AG09319 (cell line): Measurements from ENCODE around the gene SLC14A1.

ENCODE experiments used
- DNase-seq: peaks from one replicate; pipeline ENCODE4 v3.0.0-alpha.2; 2010; ENCODE audit warnings: low read depth; ENCODE audit errors: extremely low read depth
- TF ChIP-seq, protein P1 (sequence below): IDR thresholded peaks from 2 replicates; pipeline ENCODE4 v1.5.1; 2011; ENCODE audit warnings: low read depth, mild to moderate bottlenecking, inconsistent platforms, low read length, moderate library complexity

The SLC14A1 gene

GRCh38 chr18:45783097-45784075 is 59.4 kb downstream of the SLC14A1 start:
- TF ChIP-seq, protein P1, sequence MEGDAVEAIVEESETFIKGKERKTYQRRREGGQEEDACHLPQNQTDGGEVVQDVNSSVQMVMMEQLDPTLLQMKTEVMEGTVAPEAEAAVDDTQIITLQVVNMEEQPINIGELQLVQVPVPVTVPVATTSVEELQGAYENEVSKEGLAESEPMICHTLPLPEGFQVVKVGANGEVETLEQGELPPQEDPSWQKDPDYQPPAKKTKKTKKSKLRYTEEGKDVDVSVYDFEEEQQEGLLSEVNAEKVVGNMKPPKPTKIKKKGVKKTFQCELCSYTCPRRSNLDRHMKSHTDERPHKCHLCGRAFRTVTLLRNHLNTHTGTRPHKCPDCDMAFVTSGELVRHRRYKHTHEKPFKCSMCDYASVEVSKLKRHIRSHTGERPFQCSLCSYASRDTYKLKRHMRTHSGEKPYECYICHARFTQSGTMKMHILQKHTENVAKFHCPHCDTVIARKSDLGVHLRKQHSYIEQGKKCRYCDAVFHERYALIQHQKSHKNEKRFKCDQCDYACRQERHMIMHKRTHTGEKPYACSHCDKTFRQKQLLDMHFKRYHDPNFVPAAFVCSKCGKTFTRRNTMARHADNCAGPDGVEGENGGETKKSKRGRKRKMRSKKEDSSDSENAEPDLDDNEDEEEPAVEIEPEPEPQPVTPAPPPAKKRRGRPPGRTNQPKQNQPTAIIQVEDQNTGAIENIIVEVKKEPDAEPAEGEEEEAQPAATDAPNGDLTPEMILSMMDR: no peak
- DNase-seq: no peak

DNA sequence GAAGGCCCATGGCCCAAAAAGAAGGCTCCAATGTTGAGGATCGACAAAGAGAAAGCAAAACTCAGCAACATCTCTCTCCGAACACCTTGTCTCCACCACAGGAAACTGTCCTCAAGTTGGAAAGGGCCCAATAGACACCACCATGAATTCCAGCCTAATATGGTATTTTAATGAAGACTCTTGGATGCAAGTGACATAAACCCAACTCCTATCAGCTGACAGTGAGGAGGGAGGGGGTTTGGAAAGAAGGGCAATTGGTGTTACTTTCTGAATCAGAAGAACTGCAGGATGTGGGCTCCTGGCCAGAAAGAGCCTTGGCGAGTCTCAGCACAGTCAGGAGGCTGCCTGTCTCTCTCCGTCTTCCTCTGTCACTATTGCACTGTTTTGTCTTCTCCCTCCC is 61.2 kb downstream of the SLC14A1 start:
- TF ChIP-seq, protein P1: no peak
- no peak for DNase-seq

DNA sequence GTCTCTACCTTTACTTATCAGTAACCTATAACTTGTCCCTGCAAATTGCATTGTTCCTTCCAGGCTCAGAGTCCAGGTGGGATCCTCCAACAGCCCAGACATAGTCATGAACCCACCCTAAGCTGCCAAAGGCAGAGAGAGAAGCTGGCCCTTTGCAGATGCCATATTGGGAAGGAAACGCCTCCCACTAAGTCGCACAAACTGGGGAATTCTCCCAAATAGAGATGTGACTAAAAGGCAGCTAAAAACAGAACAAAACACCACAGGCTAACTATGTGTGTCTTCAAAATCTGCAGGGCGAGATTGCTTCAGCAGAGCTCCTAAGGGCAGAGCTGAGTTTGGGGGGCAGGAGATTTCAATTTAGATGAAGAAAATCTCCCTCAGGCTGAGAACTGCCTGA is 63.0 kb downstream of the SLC14A1 start:
- no peak for DNase-seq
- TF ChIP-seq, protein P1: no peak

DNA sequence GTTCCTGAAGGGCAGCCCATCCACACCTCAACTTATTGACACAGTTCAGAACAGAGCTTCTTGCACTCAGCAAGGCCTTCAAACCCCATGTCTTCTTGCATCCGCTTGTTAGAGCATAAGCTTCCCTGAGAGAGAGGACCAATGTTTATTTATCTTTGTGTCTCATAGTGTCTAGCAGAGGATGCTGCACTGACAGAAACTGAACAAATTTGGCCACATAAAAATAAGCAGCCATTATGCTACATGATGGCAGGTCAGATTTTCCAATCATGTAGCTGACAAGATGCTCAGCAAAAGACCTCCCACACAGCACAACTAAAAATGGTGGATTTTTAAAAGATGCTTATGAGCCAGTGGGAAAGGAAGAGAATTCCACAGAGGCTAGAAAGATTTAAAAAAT is 63.4 kb downstream of the SLC14A1 start:
- TF ChIP-seq, protein P1: no peak
- DNase-seq: no peak

DNA sequence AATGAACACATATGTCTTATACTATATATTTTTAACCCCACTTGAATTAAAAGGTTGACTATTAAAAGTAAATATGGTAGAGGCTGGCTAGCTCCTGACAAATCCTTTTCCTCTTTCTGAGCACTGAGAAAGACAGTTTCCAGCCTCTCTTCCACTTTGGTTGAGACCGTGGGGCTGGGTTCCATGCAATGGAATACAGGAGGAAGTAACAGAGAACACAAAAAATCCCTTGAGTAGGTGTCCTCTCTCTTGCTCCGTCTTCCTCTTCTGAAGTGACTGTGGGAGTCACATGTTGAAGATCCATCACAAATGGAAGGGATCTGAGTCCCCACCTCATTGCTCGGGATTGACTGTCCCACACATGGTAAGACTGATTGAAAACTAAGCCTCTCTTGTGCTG is 64.9 kb downstream of the SLC14A1 start:
- TF ChIP-seq, protein P1: no peak
- DNase-seq: no peak

DNA sequence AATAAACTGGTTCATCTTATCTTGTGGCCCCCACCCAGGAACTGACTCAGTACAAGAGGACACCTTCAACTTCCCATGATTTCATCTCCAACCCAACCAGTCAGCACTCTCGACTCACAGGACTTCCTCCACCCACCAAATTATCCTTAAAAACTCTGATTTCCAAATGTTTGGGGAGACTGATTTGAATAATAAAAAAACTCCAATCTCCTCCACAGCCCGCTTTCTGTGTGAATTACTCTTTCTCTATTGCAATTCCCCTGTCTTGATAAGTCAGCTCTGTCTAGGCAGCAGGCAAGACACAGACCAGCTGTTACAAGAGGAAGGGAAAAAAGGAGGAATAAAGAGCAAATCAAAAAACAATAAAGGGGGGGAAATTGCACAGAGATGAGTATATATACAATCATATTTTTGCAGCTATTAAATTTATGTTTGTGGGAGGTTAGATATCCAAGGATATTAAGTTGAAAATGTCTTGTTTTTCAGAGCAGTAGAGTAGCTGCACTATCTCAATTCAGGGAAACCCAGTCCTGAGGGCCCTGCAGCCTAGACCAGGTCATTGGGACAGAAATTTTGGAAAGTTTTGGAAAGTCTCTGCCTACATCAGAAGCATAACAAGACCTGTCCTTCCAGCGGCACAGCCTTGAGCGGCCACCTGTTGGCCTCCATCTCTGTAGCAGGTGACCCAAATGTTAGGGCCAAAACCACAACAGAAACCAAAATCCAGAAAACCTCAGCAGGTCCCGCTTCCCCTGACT is 68.7 kb downstream of the SLC14A1 start:
- TF ChIP-seq, protein P1: no peak
- DNase-seq: no peak

DNA sequence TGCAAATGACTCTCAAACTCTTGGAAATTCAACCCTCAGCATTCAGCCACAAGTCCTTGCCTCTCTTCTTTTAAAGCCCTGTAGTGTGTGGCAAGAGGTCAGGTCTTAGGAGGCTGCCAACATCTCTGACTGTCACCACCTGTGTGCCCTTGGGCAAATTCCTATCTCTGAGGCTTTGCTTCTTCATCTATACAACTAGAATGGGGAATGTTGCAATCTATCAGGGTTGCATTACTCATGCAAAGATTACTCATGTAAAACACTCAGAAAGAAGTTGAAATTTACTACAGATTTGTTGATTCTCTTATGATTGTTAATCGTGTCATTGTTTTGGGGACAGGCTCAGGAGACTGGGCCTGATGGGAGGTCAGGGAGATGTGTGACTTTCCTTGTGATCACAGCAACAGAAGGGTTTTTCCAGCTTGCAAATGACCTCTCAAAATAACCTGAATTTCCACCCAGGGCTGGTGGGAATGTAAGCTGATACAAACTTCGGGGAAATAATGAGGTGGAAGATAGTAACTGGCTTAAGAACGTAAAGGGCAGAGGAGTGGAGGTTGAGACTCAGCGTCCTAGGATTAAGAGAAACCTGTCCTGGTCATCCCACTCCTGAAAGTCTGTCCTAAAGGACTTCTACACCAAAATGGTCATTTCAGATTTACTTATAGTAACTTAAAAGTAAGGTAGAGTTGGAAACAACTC is 69.4 kb downstream of the SLC14A1 start:
- DNase-seq: peak; percentile 80

More for the DNA sequence above, 69.4 kb downstream of the SLC14A1 start:
- TF ChIP-seq, protein P1: no peak
